Pancreas (tissue), 10 donors: Measurements from ENCODE around the gene ARHGAP44. TPM values are rescaled to one million over a fixed set of nuclear protein-coding genes. Genes with fewer than 3 reads are reported as not detected.
A peak's percentile ranks its signal among the peaks of the same experiment; 100 is the strongest.

Source experiments
- ATAC-seq, 4 donors: fragments of 200-7000 bp; cut with Tn5 transposase; one replicate each; pipeline versions ENCODE4 v1.8.0 to v1.9.1; 2020; ENCODE audit warnings: mild to moderate bottlenecking in 4 of 4, moderate library complexity in 4 of 4
- DNase-seq, 6 donors: peaks; one replicate each; pipeline ENCODE4 v3.0.0-alpha.2; 2020
- FAIRE-seq: peaks from 2 replicates; lab custom pipeline; 2012; peaks lifted over from hg19 to GRCh38; lab: Jason Lieb, UNC
- H3K27ac ChIP-seq, 4 donors: fragments of 200-600 bp; sonication (generic); 1 replicate in 3 of 4; 2 replicates in 1 of 4; pipeline versions ENCODE4 v1.5.0 to v1.8.0; 2020
- H3K27me3 ChIP-seq, 4 donors: fragments of 200-600 bp; one replicate each; pipeline ENCODE4 v1.8.0; 2021
- H3K36me3 ChIP-seq, 3 donors: fragments of 200-600 bp; sonication (generic) in 1 of 3; one replicate each; pipeline versions ENCODE4 v1.5.0 to v1.8.0; 2020 to 2021
- H3K4me1 ChIP-seq, 3 donors: fragments of 200-600 bp; one replicate each; pipeline ENCODE4 v1.8.0; 2021
- H3K4me3 ChIP-seq, 4 donors: fragments of 200-600 bp; sonication (generic) in 2 of 4; one replicate each; pipeline versions ENCODE4 v1.5.0 to v1.8.0; 2020 to 2021
- H3K9me3 ChIP-seq, 4 donors: fragments of 200-600 bp; one replicate each; pipeline ENCODE4 v1.8.0; 2021
- WGBS, 2 donors: extraction: QIAGEN DNeasy Blood & Tissue Kit; methylation state at CpG; one replicate each; pipeline ENCODE4 v1.1.7; 2013; 5-methylcytosine and 5-hydroxymethylcytosine counted together
- intact Hi-C, 3 donors: fragments of 100-400 bp; cut with DNase I; formaldehyde crosslinking; loops; one replicate each; pipeline versions ENCODE4 v1.11.1 to v1.14.2; 2022
- polyA plus RNA-seq, 2 donors: library from polyadenylated mRNA; stranded (reverse); fragments of 200-250 nt; gene quantifications; one replicate each; pipeline ENCODE4 v1.2.3, GENCODE V29; 2013
- total RNA-seq, 6 donors: library from RNA; stranded (reverse); fragmentation: NEBNext Ultra II Directional in 4 of 6; extraction: Animal tissue kit (Norgen Biotek cat#: 25700) in 4 of 6; gene quantifications; one replicate each; pipeline versions ENCODE4 v1.2.1 to v1.2.4, GENCODE V29; 2021 to 2023
- TF ChIP-seq, protein P1 (sequence below), 4 donors: fragments of 200-600 bp; sonication (generic) in 3 of 4; IDR thresholded peaks; one replicate each; pipeline versions ENCODE4 v1.5.0 to v1.8.0; 2021; ENCODE audit warnings: antibody characterized with exemption in 4 of 4
- donor health status: healthy with polysubstance abuse.
- donor health status: DM: no; HTN: no; CAD: no; lungs with moderate emphysema.
- donor health status: DM: no; HTN: no; CAD: no.
- donor health status: control.
- donor health status: control.
- donor health status: Bipolar disorder and iron deficiency.
- donor health status: DM: yes; HTN: yes; CAD: no.
- donor health status: DM: no; HTN: no; CAD: no.
- donor health status: DM: no; HTN: no; CAD: no.
- donor health status: DM: yes; HTN: yes; CAD: no.

Gene ARHGAP44
- total and polyA plus RNA-seq, 8 donors = 3.4 to 7.5 (median 4.4) TPM

GRCh38 chr17:13005530-13005929 lies 216.2 kb downstream of the ARHGAP44 start:
- Histone ChIP-seq H3K36me3 (peaks cover 12 to 66% (median 40%) of the 10 kb centered on the region in 3 donors), H3K4me1 (no peaks in the 10 kb centered on the region), H3K27ac (no peak overlapping the region), H3K27me3 (no peaks in the 10 kb centered on the region), H3K9me3 (no peaks in the 10 kb centered on the region), H3K4me3 (no peak overlapping the region)
- ATAC-seq = no peak
- TF ChIP-seq, protein P1, sequence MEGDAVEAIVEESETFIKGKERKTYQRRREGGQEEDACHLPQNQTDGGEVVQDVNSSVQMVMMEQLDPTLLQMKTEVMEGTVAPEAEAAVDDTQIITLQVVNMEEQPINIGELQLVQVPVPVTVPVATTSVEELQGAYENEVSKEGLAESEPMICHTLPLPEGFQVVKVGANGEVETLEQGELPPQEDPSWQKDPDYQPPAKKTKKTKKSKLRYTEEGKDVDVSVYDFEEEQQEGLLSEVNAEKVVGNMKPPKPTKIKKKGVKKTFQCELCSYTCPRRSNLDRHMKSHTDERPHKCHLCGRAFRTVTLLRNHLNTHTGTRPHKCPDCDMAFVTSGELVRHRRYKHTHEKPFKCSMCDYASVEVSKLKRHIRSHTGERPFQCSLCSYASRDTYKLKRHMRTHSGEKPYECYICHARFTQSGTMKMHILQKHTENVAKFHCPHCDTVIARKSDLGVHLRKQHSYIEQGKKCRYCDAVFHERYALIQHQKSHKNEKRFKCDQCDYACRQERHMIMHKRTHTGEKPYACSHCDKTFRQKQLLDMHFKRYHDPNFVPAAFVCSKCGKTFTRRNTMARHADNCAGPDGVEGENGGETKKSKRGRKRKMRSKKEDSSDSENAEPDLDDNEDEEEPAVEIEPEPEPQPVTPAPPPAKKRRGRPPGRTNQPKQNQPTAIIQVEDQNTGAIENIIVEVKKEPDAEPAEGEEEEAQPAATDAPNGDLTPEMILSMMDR (IDR thresholded peaks at IDR 0.05) = no peak
- no peak for DNase-seq
- intact Hi-C loops = no loop called here
- no peak for FAIRE-seq
- 71 to 76% methylated on average over 6 of the region's 6 CpGs for WGBS, 2 donors

DNA sequence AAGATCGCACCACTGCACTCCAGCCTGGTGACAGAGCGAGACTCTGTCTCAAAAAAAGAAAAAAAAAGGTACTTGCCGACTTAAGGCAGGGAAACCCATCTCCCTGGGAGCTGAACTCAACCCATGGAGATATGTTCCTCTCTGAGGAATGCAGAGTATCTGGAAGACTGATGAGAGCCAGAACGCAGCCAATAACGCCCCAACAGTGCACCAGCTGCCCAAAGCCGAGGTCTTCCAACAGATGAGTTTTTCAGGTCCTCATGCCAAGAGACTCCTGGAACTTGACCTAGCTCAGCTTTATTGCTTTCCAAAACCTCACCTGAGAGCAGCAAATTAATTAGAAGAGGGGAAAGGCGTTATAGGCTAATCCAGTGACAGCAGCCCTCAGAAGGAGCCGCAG lies 219.2 kb downstream of the ARHGAP44 start:
- ATAC-seq = no peak
- Histone ChIP-seq H3K9me3 (no peaks in the 10 kb centered on the region), H3K4me1 (no peaks in the 10 kb centered on the region), H3K4me3 (no peak overlapping the region), H3K36me3 (peaks cover 12 to 65% (median 49%) of the 10 kb centered on the region in 3 donors), H3K27ac (no peak overlapping the region), H3K27me3 (no peaks in the 10 kb centered on the region)
- DNase-seq = no peak
- intact Hi-C loops = no loop called here
- WGBS, 2 donors = 95% methylated on average over 8 of the region's 8 CpGs
- FAIRE-seq = no peak
- TF ChIP-seq, protein P1 (IDR thresholded peaks at IDR 0.05) = no peak

DNA sequence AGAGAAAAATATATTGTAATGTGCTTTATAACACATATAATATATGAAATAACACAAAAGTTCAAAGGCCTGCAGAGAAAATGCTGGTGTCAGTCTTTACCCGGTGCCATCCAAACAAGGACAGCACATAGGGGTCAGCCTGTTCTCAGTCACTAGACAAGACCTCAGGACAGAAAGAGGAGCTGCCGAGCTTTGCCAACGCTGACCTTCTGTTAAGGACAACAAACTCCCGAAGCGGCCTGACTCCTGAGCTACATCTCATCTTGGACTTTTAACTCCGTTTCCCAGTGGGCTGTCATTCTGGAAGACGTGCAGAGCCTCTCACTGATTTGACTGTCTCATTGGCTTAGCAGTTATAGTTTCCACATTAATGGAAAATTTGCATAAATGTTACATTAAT lies 221.7 kb downstream of the ARHGAP44 start:
- Histone ChIP-seq H3K9me3 (no peaks in the 10 kb centered on the region), H3K27ac (no peak overlapping the region), H3K4me1 (no peaks in the 10 kb centered on the region), H3K36me3 (peaks cover 12 to 66% (median 40%) of the 10 kb centered on the region in 3 donors), H3K27me3 (no peaks in the 10 kb centered on the region), H3K4me3 (no peak overlapping the region)
- DNase-seq = no peak
- intact Hi-C loops = no loop called here
- FAIRE-seq = no peak
- no peak for ATAC-seq
- TF ChIP-seq, protein P1 (IDR thresholded peaks at IDR 0.05) = no peak
- WGBS, 2 donors = 68 to 74% methylated on average over 7 of the region's 7 CpGs

DNA sequence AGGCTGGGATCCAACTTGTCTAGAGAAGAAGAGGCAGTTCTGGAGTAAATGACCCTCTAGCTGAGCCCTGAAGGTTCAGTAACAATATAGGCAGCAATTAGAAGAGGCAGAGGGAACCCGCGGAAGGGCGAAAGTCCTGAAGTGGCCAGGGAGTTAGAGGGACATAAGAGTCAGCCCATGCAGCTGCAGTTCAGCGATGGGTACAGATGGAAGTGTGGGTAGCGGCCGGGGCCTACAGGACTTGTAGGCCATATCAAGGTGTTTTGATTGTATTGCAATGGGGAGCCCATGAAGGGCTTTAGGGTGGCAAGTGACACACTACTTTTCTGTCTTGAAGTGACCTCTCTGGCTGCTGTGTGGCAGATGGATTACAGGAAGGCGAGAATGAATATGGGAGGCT lies 225.5 kb downstream of the ARHGAP44 start:
- Histone ChIP-seq H3K36me3 (peaks cover 6 to 52% (median 32%) of the 10 kb centered on the region in 3 donors), H3K4me1 (peaks cover 0 to 7% (median 5%) of the 10 kb centered on the region in 3 donors), H3K27ac (no peak overlapping the region), H3K9me3 (no peaks in the 10 kb centered on the region), H3K4me3 (no peak overlapping the region), H3K27me3 (no peaks in the 10 kb centered on the region)
- intact Hi-C loops = no loop called here
- no peak for FAIRE-seq
- TF ChIP-seq, protein P1 (IDR thresholded peaks at IDR 0.05) = no peak
- 88 to 91% methylated on average over 7 of the region's 7 CpGs for WGBS, 2 donors
- ATAC-seq = no peak
- no peak for DNase-seq

DNA sequence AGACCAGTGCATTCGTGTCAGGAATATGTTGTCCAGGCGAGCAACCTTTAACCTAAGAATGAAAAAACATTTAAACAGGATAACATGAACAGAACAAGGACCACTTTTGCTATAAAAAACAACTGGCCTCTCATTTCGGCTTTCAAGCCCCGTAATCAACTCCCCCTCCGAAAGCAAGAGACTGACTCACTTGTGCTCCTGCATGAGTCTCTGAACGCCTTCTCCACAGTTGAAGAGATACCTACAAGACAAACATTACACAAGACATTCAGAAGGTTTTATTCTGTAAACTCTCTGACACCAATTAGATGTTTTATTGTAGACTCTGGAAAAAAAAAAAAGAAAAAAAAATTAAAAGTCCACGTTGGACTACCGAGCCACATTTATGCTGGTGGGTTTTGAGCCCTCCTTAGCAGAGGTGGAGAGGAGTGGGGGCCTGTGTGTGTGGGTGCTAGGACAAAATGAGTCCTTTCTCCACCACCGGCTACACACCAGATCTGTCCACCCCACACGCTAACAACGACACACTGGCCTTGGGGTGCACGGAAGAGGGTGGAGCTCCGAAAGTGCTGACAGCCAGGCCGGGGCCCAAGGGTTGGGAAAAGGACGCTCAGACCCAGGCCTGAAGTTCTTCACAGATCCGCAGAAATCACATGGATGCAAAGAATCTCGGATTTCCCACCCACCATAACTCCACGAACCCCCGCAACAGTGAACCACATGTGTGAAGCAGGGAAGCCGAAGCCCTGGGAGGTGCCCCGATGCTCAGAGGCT lies 227.8 kb downstream of the ARHGAP44 start:
- intact Hi-C loops = no loop called here
- Histone ChIP-seq H3K4me1 (peaks cover 0 to 7% (median 5%) of the 10 kb centered on the region in 3 donors), H3K9me3 (no peaks in the 10 kb centered on the region), H3K36me3 (peaks cover 0 to 32% (median 19%) of the 10 kb centered on the region in 3 donors), H3K27ac (peak overlapping the region; percentile 68 to 83 (median 75)), H3K27me3 (no peaks in the 10 kb centered on the region), H3K4me3 (peak overlapping the region; percentile 58 to 95 (median 88))
- TF ChIP-seq, protein P1 (IDR thresholded peaks at IDR 0.05) = no peak
- DNase-seq (no peak), ATAC-seq (peak; percentile 10 to 39 (median 18)), FAIRE-seq (no peak)
- WGBS, 2 donors = 12% methylated on average over 21 of the region's 21 CpGs
